ENCODE results near the gene MTCP1.

DNA sequence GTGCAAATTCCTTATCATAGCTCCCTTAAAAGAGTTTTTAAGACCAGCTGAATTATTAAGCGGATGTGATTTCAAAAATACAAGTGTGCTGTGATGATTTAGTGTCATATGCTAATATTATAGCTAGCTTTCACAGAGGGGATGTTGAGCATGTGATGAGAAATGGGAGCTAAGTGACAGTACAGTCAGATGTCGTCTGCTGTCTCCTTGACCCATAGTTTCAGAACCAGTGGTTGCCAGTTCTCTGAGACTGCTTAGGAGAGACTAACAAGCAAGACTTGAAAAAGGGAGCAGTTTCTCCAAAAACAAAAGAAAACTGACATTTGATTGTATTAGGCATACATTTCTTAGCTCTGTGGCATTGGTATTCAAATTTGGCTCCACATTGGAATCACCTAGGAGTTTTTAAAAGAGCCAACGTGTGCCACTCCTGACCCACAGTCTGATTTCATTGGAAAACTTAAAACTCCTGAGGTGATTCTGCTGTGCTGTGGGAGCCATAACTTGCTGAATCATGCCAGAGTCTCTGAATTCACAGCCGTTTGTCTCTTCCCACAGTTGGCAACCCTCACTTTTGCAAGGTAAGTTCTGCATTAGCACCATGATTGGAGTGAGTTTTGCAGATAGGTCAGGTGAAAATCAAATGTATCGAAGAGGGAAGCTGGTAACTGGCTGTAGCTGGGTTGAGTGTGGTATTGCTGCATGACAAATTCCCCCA lies 24.0 kb downstream of the MTCP1 start:
- TF ChIP-seq, protein P1, sequence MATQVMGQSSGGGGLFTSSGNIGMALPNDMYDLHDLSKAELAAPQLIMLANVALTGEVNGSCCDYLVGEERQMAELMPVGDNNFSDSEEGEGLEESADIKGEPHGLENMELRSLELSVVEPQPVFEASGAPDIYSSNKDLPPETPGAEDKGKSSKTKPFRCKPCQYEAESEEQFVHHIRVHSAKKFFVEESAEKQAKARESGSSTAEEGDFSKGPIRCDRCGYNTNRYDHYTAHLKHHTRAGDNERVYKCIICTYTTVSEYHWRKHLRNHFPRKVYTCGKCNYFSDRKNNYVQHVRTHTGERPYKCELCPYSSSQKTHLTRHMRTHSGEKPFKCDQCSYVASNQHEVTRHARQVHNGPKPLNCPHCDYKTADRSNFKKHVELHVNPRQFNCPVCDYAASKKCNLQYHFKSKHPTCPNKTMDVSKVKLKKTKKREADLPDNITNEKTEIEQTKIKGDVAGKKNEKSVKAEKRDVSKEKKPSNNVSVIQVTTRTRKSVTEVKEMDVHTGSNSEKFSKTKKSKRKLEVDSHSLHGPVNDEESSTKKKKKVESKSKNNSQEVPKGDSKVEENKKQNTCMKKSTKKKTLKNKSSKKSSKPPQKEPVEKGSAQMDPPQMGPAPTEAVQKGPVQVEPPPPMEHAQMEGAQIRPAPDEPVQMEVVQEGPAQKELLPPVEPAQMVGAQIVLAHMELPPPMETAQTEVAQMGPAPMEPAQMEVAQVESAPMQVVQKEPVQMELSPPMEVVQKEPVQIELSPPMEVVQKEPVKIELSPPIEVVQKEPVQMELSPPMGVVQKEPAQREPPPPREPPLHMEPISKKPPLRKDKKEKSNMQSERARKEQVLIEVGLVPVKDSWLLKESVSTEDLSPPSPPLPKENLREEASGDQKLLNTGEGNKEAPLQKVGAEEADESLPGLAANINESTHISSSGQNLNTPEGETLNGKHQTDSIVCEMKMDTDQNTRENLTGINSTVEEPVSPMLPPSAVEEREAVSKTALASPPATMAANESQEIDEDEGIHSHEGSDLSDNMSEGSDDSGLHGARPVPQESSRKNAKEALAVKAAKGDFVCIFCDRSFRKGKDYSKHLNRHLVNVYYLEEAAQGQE (IDR thresholded peaks at IDR 0.05; ENCODE audit: insufficient read depth in 1 of 2, low read depth in 2 of 2, low read length in 2 of 2) = no peak
- TF ChIP-seq POLR2AphosphoS5 (IDR thresholded peaks at IDR 0.05; ENCODE audit: low read depth, low read length) (no peak), SIN3A (IDR thresholded peaks at IDR 0.05; ENCODE audit: borderline replicate concordance, insufficient read depth, low read length) (no peak)

Data from PFSK-1 (cell line).